Tibial artery (tissue), 4 donors: ENCODE results near the gene C3.
"Not testable (repeated sequence)": the region's sequence is repeated elsewhere in the genome, so short reads cannot be mapped to it uniquely, and the experiment has no call there.

ENCODE experiments used
- DNase-seq, 2 donors: peaks; one replicate each; pipeline ENCODE4 v3.0.0-alpha.2; 2019
- H3K27ac ChIP-seq, 2 donors: fragments of 200-600 bp; sonication (generic) in 1 of 2; 1 replicate in 1 of 2; 2 replicates in 1 of 2; pipeline ENCODE4 v1.5.1; 2018 to 2019; ENCODE audit warnings: mild to moderate bottlenecking in 1 of 2
- H3K27me3 ChIP-seq, 2 donors: fragments of 200-600 bp; sonication (generic) in 1 of 2; one replicate each; pipeline versions ENCODE4 v1.5.1 to v1.6.0; 2016 to 2019
- H3K36me3 ChIP-seq, 3 donors: fragments of 200-600 bp; sonication (generic) in 2 of 3; one replicate each; pipeline ENCODE4 v1.5.1; 2016 to 2019; ENCODE audit warnings: mild to moderate bottlenecking in 2 of 3
- H3K4me1 ChIP-seq, 4 donors: fragments of 200-600 bp; sonication (generic) in 2 of 4; 1 replicate in 3 of 4; 2 replicates in 1 of 4; pipeline ENCODE4 v1.5.1; 2016 to 2019
- H3K4me3 ChIP-seq, 2 donors: fragments of 200-600 bp; sonication (generic) in 1 of 2; 1 replicate in 1 of 2; 2 replicates in 1 of 2; pipeline ENCODE4 v1.5.1; 2018 to 2019; ENCODE audit warnings: mild to moderate bottlenecking in 2 of 2
- H3K9me3 ChIP-seq, 3 donors: fragments of 200-600 bp; sonication (generic) in 1 of 3; one replicate each; pipeline ENCODE4 v1.5.1; 2016 to 2019
- CTCF ChIP-seq, 2 experiments: fragments of 200-600 bp in 1 of 2; fragments of 450-650 bp in 1 of 2; IDR thresholded peaks; one replicate each; pipeline ENCODE4 v1.5.1; 2017 to 2019; ENCODE audit warnings: antibody characterized with exemption in 2 of 2, mild to moderate bottlenecking in 1 of 2, moderate library complexity in 1 of 2
- intact Hi-C: fragments of 100-400 bp; cut with DNase I; formaldehyde crosslinking; loops from one replicate; pipeline ENCODE4 v1.15.0; 2023; ENCODE audit warnings: low total_unique reads

Gene C3

GRCh38 chr19:6652805-6653094 is 67.7 kb downstream of the C3 start:
- Histone ChIP-seq H3K27ac (no peak overlapping the region), H3K4me1 (no peaks in the 10 kb centered on the region), H3K9me3 (peaks cover 0 to 4% (median 0%) of the 10 kb centered on the region in 3 donors), H3K36me3 (no peaks in the 10 kb centered on the region), H3K27me3 (peaks cover 0 to 36% of the 10 kb centered on the region in 2 donors), H3K4me3 (no peak overlapping the region)
- TF ChIP-seq CTCF (IDR thresholded peaks at IDR 0.05), result no peak
- intact Hi-C loops, result no loop called here
- no peak for DNase-seq

- H3K27me3 ChIP-seq, result peaks cover 0 to 31% of the 10 kb centered on the region in 2 donors
- H3K9me3 ChIP-seq, result peaks cover 0 to 4% (median 0%) of the 10 kb centered on the region in 3 donors
- H3K27ac ChIP-seq, result no peak overlapping the region
- H3K4me1 ChIP-seq, result no peaks in the 10 kb centered on the region
- no peak overlapping the region for H3K4me3 ChIP-seq
- intact Hi-C loops, result no loop called here
- no peak for TF ChIP-seq CTCF (IDR thresholded peaks at IDR 0.05)
- no peaks in the 10 kb centered on the region for H3K36me3 ChIP-seq
- DNase-seq, result peak in 1 of 2 donors; percentile 12
Observed at GRCh38 chr19:6651965-6652804, 68.3 kb downstream of the C3 start.

- Histone ChIP-seq H3K36me3 (no peaks in the 10 kb centered on the region), H3K4me1 (no peaks in the 10 kb centered on the region), H3K27me3 (peaks cover 0 to 20% of the 10 kb centered on the region in 2 donors), H3K9me3 (peaks cover 0 to 4% (median 0%) of the 10 kb centered on the region in 3 donors), H3K4me3 (no peak overlapping the region), H3K27ac (no peak overlapping the region)
- TF ChIP-seq CTCF (IDR thresholded peaks at IDR 0.05), result no peak
- DNase-seq, result peak in 1 of 2 donors; percentile 7
- intact Hi-C loops, result no loop called here
Observed at GRCh38 chr19:6649185-6649584, 71.3 kb downstream of the C3 start.

GRCh38 chr19:6648141-6648715 is 72.2 kb downstream of the C3 start:
- H3K27ac ChIP-seq, result no peak overlapping the region
- DNase-seq, result no peak
- TF ChIP-seq CTCF (IDR thresholded peaks at IDR 0.05), result no peak
- no peaks in the 10 kb centered on the region for H3K36me3 ChIP-seq
- peaks cover 0 to 4% (median 0%) of the 10 kb centered on the region in 3 donors for H3K9me3 ChIP-seq
- no peaks in the 10 kb centered on the region for H3K4me1 ChIP-seq
- peaks cover 0 to 21% of the 10 kb centered on the region in 2 donors for H3K27me3 ChIP-seq
- no peak overlapping the region for H3K4me3 ChIP-seq
- intact Hi-C loops, result no loop called here

GRCh38 chr19:6644796-6645195 is 75.7 kb downstream of the C3 start:
- Histone ChIP-seq H3K27me3 (peaks cover 0 to 15% of the 10 kb centered on the region in 2 donors), H3K4me3 (no peak overlapping the region), H3K36me3 (no peaks in the 10 kb centered on the region), H3K9me3 (no peaks in the 10 kb centered on the region), H3K27ac (no peak overlapping the region), H3K4me1 (no peaks in the 10 kb centered on the region)
- no peak for TF ChIP-seq CTCF (IDR thresholded peaks at IDR 0.05)
- intact Hi-C loops, result no loop called here
- no peak for DNase-seq

- intact Hi-C loops, H3K9me3 ChIP-seq, H3K4me1 ChIP-seq, H3K4me3 ChIP-seq, H3K36me3 ChIP-seq, DNase-seq, H3K27ac ChIP-seq: not testable (repeated sequence)
- H3K27me3 ChIP-seq, result peaks cover 0 to 24% of the 10 kb centered on the region in 2 donors
Observed at GRCh38 chr19:6640333-6640732, 80.1 kb downstream of the C3 start.
